T-helper 2 cell (primary cell): ENCODE results near the gene LRRFIP1.
"Not testable (repeated sequence)": the region's sequence is repeated elsewhere in the genome, so short reads cannot be mapped to it uniquely, and the experiment has no call there.

ENCODE experiments used
- DNase-seq, 5 experiments: peaks; one replicate each; pipeline versions ENCODE4 v3.0.0 to v3.0.0-alpha.2; 2012 to 2022

Gene LRRFIP1

GRCh38 chr2:237597196-237598145 lies 29.9 kb upstream of the LRRFIP1 start:
- no peak for DNase-seq

- DNase-seq, result no peak
Observed at GRCh38 chr2:237598468-237599208, 28.7 kb upstream of the LRRFIP1 start.

- no peak for DNase-seq
Observed at GRCh38 chr2:237599465-237600110, 27.8 kb upstream of the LRRFIP1 start.

GRCh38 chr2:237600205-237600846 lies 27.1 kb upstream of the LRRFIP1 start:
- DNase-seq, result no peak

GRCh38 chr2:237601453-237602116 lies 25.8 kb upstream of the LRRFIP1 start:
- DNase-seq, result no peak

- no peak for DNase-seq
Observed at GRCh38 chr2:237602409-237602808, 25.0 kb upstream of the LRRFIP1 start.

GRCh38 chr2:237603049-237603717 lies 24.2 kb upstream of the LRRFIP1 start:
- no peak for DNase-seq

- DNase-seq, result peak in 4 of 5 experiments; percentile 15 to 89 (median 45)
Observed at GRCh38 chr2:237603718-237604362, 23.5 kb upstream of the LRRFIP1 start.

- DNase-seq, result no peak
Observed at GRCh38 chr2:237604391-237604790, 23.0 kb upstream of the LRRFIP1 start.

GRCh38 chr2:237604960-237605359 lies 22.4 kb upstream of the LRRFIP1 start:
- DNase-seq, result no peak

GRCh38 chr2:237606522-237606921 lies 20.9 kb upstream of the LRRFIP1 start:
- not testable (repeated sequence) for DNase-seq

- DNase-seq, result no peak
Observed at GRCh38 chr2:237612527-237613357, 14.6 kb upstream of the LRRFIP1 start.

GRCh38 chr2:237613679-237614078 lies 13.7 kb upstream of the LRRFIP1 start:
- no peak for DNase-seq

- no peak for DNase-seq
Observed at GRCh38 chr2:237614151-237614720, 13.2 kb upstream of the LRRFIP1 start.

GRCh38 chr2:237615631-237616249 lies 11.6 kb upstream of the LRRFIP1 start:
- DNase-seq, result no peak

- DNase-seq, result no peak
Observed at GRCh38 chr2:237616373-237616733, 11.0 kb upstream of the LRRFIP1 start.

GRCh38 chr2:237616734-237617586 lies 10.4 kb upstream of the LRRFIP1 start:
- peak in 1 of 5 experiments; percentile 60 for DNase-seq

GRCh38 chr2:237617587-237617982 lies 9.8 kb upstream of the LRRFIP1 start:
- DNase-seq, result no peak
